WI38 (cell line): ENCODE measurements around the gene NOC4L.
"Not testable (repeated sequence)": the region's sequence is repeated elsewhere in the genome, so short reads cannot be mapped to it uniquely, and the experiment has no call there.

ENCODE experiments used
- H3K4me3 ChIP-seq: 2 replicates; pipeline ENCODE4 v1.5.1; 2011; ENCODE audit warnings: low read depth, mild to moderate bottlenecking, control low read depth, low read length
- CTCF ChIP-seq: IDR thresholded peaks from 2 replicates; pipeline ENCODE4 v1.5.1; 2012; ENCODE audit warnings: low read depth, mild to moderate bottlenecking, control low read depth, low read length

The NOC4L gene

GRCh38 chr12:132145334-132145733, 1.1 kb downstream of the NOC4L start:
- H3K4me3 ChIP-seq, result peak overlapping the region; percentile 82
- TF ChIP-seq CTCF, result no peak

DNA sequence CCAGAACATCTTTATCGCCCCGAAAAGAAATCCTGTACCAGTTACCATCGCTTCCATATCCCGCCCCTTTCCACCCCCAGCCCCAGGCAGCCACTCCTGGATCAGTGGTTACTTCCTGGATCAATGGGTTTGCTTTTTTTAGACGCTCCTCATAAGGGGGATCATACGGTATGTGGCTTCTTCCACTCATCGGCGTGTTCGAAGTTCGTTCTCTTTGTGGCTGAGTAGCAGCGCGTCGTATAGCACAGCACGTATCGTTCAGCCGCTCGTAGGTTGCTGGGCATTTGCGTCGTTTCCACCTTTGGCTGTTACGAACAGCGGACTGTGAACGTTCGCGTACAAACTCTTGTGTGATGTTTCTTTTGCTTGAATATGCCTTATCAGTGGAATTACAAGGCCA, 1.8 kb downstream of the NOC4L start:
- no peak overlapping the region for H3K4me3 ChIP-seq
- no peak for TF ChIP-seq CTCF

GRCh38 chr12:132146772-132147422, 2.6 kb downstream of the NOC4L start:
- no peak for TF ChIP-seq CTCF
- H3K4me3 ChIP-seq, result no peak overlapping the region

DNA sequence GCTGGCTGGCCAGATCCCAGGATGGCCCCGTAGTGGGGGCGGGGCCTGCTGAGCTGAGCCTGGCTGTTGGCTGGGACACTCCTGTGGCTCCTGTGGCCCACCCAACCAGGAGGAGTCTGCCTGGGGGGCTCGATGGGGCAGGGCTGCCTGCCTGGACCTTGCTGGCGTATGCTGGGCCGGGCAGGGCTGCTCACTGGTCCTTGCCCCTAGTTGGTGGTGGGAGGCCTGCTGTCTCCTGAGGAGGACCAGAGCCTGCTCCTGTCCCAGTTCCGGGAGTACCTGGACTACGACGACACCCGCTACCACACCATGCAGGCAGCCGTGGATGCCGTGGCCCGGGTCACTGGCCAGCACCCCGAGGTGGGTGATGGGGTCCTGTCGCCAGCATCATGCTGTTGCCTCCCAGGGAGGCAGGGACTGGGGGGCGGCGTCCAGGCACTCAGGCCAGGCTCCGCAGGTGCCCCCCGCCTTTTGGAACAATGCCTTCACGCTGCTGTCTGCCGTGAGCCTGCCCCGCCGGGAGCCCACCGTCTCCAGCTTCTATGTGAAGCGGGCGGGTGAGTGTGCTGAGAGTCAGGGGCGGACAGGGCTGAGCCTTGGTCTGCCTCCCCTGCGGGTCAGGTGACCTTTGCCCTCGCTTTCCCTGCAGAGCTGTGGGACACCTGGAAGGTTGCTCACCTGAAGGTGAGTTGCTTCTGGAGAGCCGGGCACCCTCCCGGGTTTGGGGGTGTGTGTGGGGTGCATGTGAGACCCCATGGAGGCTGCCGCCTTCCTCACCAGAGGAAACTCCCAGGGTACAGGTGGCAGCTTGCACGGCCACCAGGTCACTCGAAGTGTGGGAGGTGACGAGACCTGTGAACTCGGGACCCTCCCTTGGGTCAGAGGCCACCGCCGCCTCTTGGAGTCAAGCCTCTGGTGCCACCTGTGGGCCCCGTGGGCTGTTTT, 3.4 kb downstream of the NOC4L start:
- no peak overlapping the region for H3K4me3 ChIP-seq
- TF ChIP-seq CTCF, result no peak

DNA sequence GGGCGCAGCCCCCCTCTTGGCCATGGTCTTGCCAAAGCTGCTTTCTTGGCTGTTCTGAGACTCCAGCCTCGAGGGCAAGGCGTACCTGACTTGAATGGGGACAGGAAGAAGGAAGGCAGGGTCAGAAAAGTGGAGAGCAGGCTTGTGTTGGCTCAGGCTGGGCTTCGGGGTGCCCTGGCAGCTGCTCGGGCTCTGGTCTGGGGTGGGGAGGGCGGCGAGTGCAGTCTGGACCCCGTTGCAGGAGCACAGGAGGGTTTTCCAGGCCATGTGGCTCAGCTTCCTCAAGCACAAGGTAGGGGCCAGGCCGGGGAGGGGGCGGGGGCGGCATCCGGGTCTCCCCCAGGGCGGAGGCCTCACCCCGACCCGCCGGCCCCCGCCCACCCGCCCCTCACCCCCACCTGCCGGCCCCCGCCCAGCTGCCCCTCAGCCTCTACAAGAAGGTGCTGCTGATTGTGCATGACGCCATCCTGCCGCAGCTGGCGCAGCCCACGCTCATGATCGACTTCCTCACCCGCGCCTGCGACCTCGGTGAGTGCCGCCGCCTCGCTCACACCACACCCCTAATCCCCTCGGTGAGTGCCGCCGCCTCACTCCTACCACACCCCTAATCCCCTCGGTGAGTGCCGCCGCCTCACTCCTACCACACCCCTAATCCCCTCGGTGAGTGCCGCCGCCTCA, 4.2 kb downstream of the NOC4L start:
- no peak for TF ChIP-seq CTCF

GRCh38 chr12:132149526-132149925, 5.3 kb downstream of the NOC4L start:
- not testable (repeated sequence) for H3K4me3 ChIP-seq

More for the DNA sequence above, 4.2 kb downstream of the NOC4L start:
- H3K4me3 ChIP-seq, result no peak overlapping the region

- no peak overlapping the region for H3K4me3 ChIP-seq
- TF ChIP-seq CTCF, result no peak
These were observed 6.5 kb downstream of the NOC4L start for GRCh38 chr12:132150780-132151144.
